Astrocyte (in vitro differentiated cells and primary cell): Measurements from ENCODE around the gene FHIP1B. TPM values are rescaled to one million over a fixed set of nuclear protein-coding genes. Genes with fewer than 3 reads are reported as not detected.

Source experiments
- DNase-seq: peaks from one replicate; pipeline ENCODE4 v3.0.0-alpha.2; 2010; ENCODE audit warnings: low read depth
- FAIRE-seq: peaks from 2 replicates; lab custom pipeline; 2011; peaks lifted over from hg19 to GRCh38; lab: Jason Lieb, UNC
- H2AFZ ChIP-seq: 2 replicates; pipeline ENCODE4 v1.6.0; 2012; ENCODE audit warnings: low read depth, low read length, inconsistent platforms
- H3K27ac ChIP-seq: 2 replicates; pipeline ENCODE4 v1.5.1; 2011; ENCODE audit warnings: low read depth, low read length, inconsistent platforms
- H3K27me3 ChIP-seq: 2 replicates; pipeline ENCODE4 v1.6.0; 2011; ENCODE audit warnings: low read length, inconsistent platforms; ENCODE audit not compliant: insufficient read depth
- H3K36me3 ChIP-seq: 2 replicates; pipeline ENCODE4 v1.5.1; 2011; ENCODE audit warnings: low read length, inconsistent platforms; ENCODE audit not compliant: insufficient read depth
- H3K4me1 ChIP-seq: 2 replicates; pipeline ENCODE4 v1.5.1; 2011; ENCODE audit warnings: low read length, inconsistent platforms; ENCODE audit not compliant: insufficient read depth
- H3K4me2 ChIP-seq: 2 replicates; pipeline ENCODE4 v1.6.0; 2012; ENCODE audit warnings: low read length, inconsistent platforms
- H3K4me3 ChIP-seq: 2 replicates; pipeline ENCODE4 v1.5.1; 2011; ENCODE audit warnings: low read depth, mild to moderate bottlenecking, low read length, inconsistent platforms; ENCODE audit not compliant: insufficient read depth
- H3K79me2 ChIP-seq: 2 replicates; pipeline ENCODE4 v1.6.0; 2012; ENCODE audit warnings: mild to moderate bottlenecking, low read length, inconsistent platforms; ENCODE audit not compliant: insufficient read depth
- H3K9ac ChIP-seq: 2 replicates; pipeline ENCODE4 v1.6.0; 2012; ENCODE audit warnings: mild to moderate bottlenecking, low read length, inconsistent platforms
- H3K9me3 ChIP-seq: 2 replicates; pipeline ENCODE4 v1.5.1; 2012; ENCODE audit warnings: low read depth, mild to moderate bottlenecking, low read length, inconsistent platforms; ENCODE audit not compliant: insufficient read depth
- H4K20me1 ChIP-seq: 2 replicates; pipeline ENCODE4 v1.6.0; 2012; ENCODE audit warnings: low read length, inconsistent platforms; ENCODE audit not compliant: insufficient read depth
- H3K27ac Mint-ChIP-seq: one replicate; pipeline ENCODE4 v1.8.0; 2021; ENCODE audit warnings: mild to moderate bottlenecking, mixed read lengths; ENCODE audit not compliant: unreplicated experiment
- H3K27me3 Mint-ChIP-seq: one replicate; pipeline ENCODE4 v1.8.0; 2021; ENCODE audit warnings: low read depth, mixed read lengths; ENCODE audit not compliant: unreplicated experiment
- H3K36me3 Mint-ChIP-seq: one replicate; pipeline ENCODE4 v1.8.0; 2021; ENCODE audit warnings: low read depth, mixed read lengths; ENCODE audit not compliant: unreplicated experiment
- H3K4me1 Mint-ChIP-seq: one replicate; pipeline ENCODE4 v1.8.0; 2021; ENCODE audit warnings: low read depth, mixed read lengths; ENCODE audit not compliant: unreplicated experiment
- H3K4me3 Mint-ChIP-seq: one replicate; pipeline ENCODE4 v1.8.0; 2021; ENCODE audit warnings: mild to moderate bottlenecking, moderate library complexity, mixed read lengths; ENCODE audit not compliant: unreplicated experiment
- H3K9me3 Mint-ChIP-seq: one replicate; pipeline ENCODE4 v1.8.0; 2021; ENCODE audit warnings: mild to moderate bottlenecking, mixed read lengths; ENCODE audit not compliant: unreplicated experiment
- EZH2 ChIP-seq: IDR thresholded peaks from 2 replicates; pipeline ENCODE4 v1.6.1; 2012; ENCODE audit warnings: mild to moderate bottlenecking, low read length, inconsistent platforms; ENCODE audit not compliant: insufficient read depth
- total RNA-seq: library from RNA; stranded (reverse); gene quantifications from 2 replicates; pipeline ENCODE4 v1.2.1, GENCODE V29; 2021
- TF ChIP-seq, protein P1 (sequence below): IDR thresholded peaks from 2 replicates; pipeline ENCODE4 v1.5.1; 2011; ENCODE audit warnings: low read depth, mild to moderate bottlenecking, inconsistent platforms, low read length, moderate library complexity; ENCODE audit not compliant: insufficient read depth

The FHIP1B gene
- total RNA-seq, 1 donor from 2014 or later = 19.6 TPM

DNA sequence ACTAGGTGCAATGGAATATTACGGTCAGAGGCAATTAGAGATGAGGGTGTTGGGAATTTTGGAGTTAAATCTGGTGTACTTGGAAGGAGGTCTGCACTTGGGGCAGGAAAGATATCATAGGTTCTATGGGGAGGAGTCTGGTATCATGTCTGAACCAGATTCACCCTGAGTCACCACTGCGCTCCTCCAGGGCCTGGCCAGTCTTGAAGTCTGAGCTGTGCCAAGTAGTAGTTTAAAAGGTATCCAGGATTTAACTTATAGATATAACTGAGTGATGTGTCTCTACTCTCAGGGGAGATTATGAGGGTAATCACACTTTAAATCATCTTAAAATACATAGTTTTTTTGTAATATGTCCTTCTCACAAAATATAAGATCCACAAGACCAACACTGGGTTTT lies 11.1 kb upstream of the FHIP1B start:
- FAIRE-seq (no peak), DNase-seq (no peak)
- no peak overlapping the region for H3K4me2 ChIP-seq
- H3K27ac ChIP-seq = no peak overlapping the region
- H3K4me1 Mint-ChIP-seq = no peaks in the 10 kb centered on the region
- H3K27me3 Mint-ChIP-seq = peaks cover 19% of the 10 kb centered on the region
- no peaks in the 10 kb centered on the region for H3K79me2 ChIP-seq
- H3K27ac Mint-ChIP-seq = no peak overlapping the region
- no peaks in the 10 kb centered on the region for H3K9me3 ChIP-seq
- peaks cover 2% of the 10 kb centered on the region for H3K27me3 ChIP-seq
- TF ChIP-seq, protein P1, sequence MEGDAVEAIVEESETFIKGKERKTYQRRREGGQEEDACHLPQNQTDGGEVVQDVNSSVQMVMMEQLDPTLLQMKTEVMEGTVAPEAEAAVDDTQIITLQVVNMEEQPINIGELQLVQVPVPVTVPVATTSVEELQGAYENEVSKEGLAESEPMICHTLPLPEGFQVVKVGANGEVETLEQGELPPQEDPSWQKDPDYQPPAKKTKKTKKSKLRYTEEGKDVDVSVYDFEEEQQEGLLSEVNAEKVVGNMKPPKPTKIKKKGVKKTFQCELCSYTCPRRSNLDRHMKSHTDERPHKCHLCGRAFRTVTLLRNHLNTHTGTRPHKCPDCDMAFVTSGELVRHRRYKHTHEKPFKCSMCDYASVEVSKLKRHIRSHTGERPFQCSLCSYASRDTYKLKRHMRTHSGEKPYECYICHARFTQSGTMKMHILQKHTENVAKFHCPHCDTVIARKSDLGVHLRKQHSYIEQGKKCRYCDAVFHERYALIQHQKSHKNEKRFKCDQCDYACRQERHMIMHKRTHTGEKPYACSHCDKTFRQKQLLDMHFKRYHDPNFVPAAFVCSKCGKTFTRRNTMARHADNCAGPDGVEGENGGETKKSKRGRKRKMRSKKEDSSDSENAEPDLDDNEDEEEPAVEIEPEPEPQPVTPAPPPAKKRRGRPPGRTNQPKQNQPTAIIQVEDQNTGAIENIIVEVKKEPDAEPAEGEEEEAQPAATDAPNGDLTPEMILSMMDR = no peak
- TF ChIP-seq EZH2 = no peak
- no peaks in the 10 kb centered on the region for H3K4me1 ChIP-seq
- no peak overlapping the region for H2AFZ ChIP-seq
- no peaks in the 10 kb centered on the region for H3K36me3 Mint-ChIP-seq
- no peak overlapping the region for H3K4me3 Mint-ChIP-seq
- no peak overlapping the region for H3K9ac ChIP-seq
- no peaks in the 10 kb centered on the region for H3K36me3 ChIP-seq
- H3K9me3 Mint-ChIP-seq = no peaks in the 10 kb centered on the region
- H4K20me1 ChIP-seq = no peaks in the 10 kb centered on the region
- H3K4me3 ChIP-seq = no peak overlapping the region

DNA sequence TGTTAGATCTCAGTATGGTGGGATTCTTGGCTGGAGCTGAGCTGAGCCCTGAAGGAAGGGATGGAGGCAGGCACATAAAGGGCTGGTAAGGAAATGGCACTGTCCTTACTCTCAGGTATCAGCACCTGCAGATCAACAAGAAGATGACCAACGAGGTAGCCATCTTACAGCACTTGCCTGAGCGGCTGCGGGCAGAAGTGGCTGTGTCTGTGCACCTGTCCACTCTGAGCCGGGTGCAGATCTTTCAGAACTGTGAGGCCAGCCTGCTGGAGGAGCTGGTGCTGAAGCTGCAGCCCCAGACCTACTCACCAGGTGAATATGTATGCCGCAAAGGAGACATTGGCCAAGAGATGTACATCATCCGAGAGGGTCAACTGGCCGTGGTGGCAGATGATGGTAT lies 6.9 kb upstream of the FHIP1B start:
- FAIRE-seq = no peak
- H3K27ac Mint-ChIP-seq = no peak overlapping the region

DNA sequence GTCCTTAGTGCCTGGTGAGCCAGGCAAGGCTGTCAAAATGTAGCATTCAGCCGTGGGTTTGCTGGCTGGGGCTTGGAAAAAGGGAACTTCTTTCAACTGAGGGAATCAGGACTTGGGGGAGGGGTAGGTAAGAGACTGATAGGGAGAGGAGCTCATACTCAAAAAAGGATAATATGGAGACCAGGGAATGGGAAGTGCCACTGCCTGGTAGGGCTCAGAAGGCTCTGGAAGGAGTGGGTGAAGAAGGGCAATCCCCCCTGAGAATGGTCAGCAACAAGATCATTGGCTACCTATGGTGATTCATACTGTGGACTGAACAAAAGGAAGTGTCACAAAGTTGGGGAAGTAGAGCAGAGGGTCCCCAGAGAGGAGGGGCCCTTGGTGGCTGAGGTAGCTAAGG lies 6.3 kb upstream of the FHIP1B start:
- H3K36me3 ChIP-seq = no peaks in the 10 kb centered on the region

More for the DNA sequence above, 6.9 kb upstream of the FHIP1B start:
- Histone ChIP-seq H3K9ac (no peak overlapping the region), H3K27me3 (no peaks in the 10 kb centered on the region), H2AFZ (no peak overlapping the region), H3K27ac (no peak overlapping the region), H3K36me3 (no peaks in the 10 kb centered on the region), H3K4me2 (no peak overlapping the region), H3K4me3 (no peak overlapping the region), H3K4me1 (no peaks in the 10 kb centered on the region), H3K79me2 (no peaks in the 10 kb centered on the region), H3K9me3 (no peaks in the 10 kb centered on the region), H4K20me1 (no peaks in the 10 kb centered on the region)
- DNase-seq = no peak
- TF ChIP-seq, protein P1 = no peak
- no peak for TF ChIP-seq EZH2
- H3K9me3 Mint-ChIP-seq = peaks cover 3% of the 10 kb centered on the region
- peaks cover 17% of the 10 kb centered on the region for H3K27me3 Mint-ChIP-seq
- no peaks in the 10 kb centered on the region for H3K4me1 Mint-ChIP-seq
- H3K4me3 Mint-ChIP-seq = no peak overlapping the region
- H3K36me3 Mint-ChIP-seq = peaks cover 2% of the 10 kb centered on the region

More for the DNA sequence above, 6.3 kb upstream of the FHIP1B start:
- H2AFZ ChIP-seq = no peak overlapping the region
- FAIRE-seq (no peak), DNase-seq (no peak)
- H3K4me3 ChIP-seq = no peak overlapping the region
- no peaks in the 10 kb centered on the region for H3K4me1 Mint-ChIP-seq
- H3K9ac ChIP-seq = no peak overlapping the region
- TF ChIP-seq, protein P1 = no peak
- no peak for TF ChIP-seq EZH2
- H3K27ac Mint-ChIP-seq = no peak overlapping the region
- peaks cover 2% of the 10 kb centered on the region for H3K36me3 Mint-ChIP-seq
- no peak overlapping the region for H3K4me2 ChIP-seq
- H4K20me1 ChIP-seq = no peaks in the 10 kb centered on the region
- peaks cover 17% of the 10 kb centered on the region for H3K27me3 Mint-ChIP-seq
- H3K27ac ChIP-seq = no peak overlapping the region
- H3K27me3 ChIP-seq = no peaks in the 10 kb centered on the region
- no peak overlapping the region for H3K4me3 Mint-ChIP-seq
- no peaks in the 10 kb centered on the region for H3K79me2 ChIP-seq
- no peaks in the 10 kb centered on the region for H3K9me3 ChIP-seq
- no peaks in the 10 kb centered on the region for H3K4me1 ChIP-seq
- H3K9me3 Mint-ChIP-seq = peaks cover 3% of the 10 kb centered on the region
